GM21529 (cell line): ENCODE measurements around the gene SLC16A8.
"Not testable (repeated sequence)": the region's sequence is repeated elsewhere in the genome, so short reads cannot be mapped to it uniquely, and the experiment has no call there.

Source experiments
- ATAC-seq: cut with Tn5 transposase; IDR thresholded peaks from one replicate; pipeline ENCODE4 v1.9.1; 2021; ENCODE audit not compliant: unreplicated experiment

The SLC16A8 gene

DNA sequence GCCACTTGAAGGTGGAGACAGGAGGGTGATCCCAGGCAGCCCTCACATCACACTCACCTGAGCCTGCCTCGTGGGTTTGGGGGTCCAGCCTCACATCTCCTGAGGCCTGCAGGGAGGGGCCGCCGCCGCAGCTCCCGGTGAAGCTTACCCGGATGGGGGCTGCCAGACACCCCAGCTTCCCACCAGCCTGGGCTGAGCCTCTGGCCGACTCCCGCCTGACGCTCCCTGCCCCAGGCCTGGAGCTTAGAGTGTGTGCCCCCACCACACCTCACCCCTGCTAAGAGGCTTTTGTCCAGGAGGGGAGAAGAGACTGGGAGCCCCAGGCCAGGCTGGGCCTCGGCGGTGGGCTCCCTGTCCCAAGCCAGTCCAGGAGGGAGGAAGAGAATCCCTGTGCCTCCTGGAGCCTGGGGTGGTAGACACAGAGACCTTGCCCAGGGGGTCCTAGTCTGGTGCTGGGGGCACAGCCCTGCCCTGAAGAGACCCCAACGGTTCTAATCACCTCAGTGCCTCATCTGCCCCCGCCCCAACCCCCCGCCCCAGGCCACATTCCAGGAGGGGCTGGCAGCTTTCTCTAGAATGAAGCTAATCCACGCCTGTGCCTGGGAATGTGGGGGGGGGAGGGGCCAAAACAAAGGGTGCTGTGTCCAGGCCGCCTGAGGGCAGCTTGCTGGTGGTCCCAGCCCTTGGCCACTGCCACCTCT is at the start of gene SLC16A8:
Gene SLC16A8 (minus strand): TSS at position 254 of the 701 bp plus-strand sequence. CDS start 1,311 bp downstream, outside the sequence.
- ATAC-seq = no peak

DNA sequence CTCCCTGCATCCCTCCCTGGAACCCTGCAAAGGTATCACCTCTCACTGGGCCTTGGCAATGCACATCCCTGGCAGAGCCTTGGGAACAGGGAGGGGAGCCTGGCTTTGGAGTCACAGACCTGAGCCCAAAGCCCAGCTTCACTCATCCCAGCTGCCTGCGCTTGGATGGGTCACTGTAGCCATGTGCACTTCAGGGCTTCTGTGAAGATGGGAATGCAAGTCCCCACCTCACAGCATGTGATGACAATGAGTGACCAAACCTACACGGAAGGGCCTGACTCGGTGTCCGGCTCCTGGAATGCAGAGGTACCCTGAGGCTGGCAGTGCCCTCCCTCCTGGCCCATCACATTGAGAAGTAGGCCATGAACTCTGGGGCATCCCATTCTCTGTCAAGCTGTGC is 49.3 kb upstream of the SLC16A8 start:
- ATAC-seq = no peak

- no peak for ATAC-seq
Measured at GRCh38 chr22:38132794-38133193, 48.8 kb upstream of the SLC16A8 start.

DNA sequence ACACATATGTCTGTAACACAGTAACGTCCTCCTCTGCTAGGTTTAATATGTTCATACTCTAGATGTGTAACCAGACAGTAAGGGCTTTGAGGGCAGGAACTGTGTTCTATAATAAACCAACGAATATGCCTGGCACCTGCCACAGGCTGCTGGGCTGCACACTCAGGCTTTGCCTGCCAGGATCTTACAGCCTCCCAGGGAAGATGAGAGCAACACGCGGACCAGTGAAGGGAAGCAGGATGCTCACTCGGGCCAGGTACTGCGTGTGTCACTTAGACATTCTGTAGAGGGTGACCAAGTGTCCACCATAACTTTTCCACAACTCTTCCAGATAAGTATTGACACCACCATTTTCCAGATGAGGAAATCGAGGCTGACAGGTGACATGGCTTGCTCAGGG is 48.2 kb upstream of the SLC16A8 start:
- no peak for ATAC-seq

GRCh38 chr22:38131399-38131798 is 47.4 kb upstream of the SLC16A8 start:
- no peak for ATAC-seq

DNA sequence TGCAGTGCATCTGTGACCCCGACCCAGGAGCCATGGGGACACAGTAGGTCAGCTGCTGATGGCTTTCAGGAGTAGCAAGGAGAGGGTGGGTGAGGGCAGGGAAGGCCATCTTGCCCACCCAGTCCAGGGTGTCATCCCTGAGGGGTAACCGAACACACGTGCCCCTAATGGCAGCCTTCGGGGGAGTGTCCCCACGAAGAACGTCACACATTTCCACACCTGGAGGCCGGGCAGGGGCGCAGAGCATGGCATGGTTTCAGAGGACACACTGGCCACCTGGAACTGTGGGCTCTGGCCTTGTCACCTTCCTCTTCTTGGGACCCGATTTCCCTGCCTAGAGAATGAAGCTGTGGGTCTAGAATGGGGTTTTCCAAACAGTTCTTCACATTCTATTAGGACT is 45.9 kb upstream of the SLC16A8 start:
- ATAC-seq = no peak

DNA sequence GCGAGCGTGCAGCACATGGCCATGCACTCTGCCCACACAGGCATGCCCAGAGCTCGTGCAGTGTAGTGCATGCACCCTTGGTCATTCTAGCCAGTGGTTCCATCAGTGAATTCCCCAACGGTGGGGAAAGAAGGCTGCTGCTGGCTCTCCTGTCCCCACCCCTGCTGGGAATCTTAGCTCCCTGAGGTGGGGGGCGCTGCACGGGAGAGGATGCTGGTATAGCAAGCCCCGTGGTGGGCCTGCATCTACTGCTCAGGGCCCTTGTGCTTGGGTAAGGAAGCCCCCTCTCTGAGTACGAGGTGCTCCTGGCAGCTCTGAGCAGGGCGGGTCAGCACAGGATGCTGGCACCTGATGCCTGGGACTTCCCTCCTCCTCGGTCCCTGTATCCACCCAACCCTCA is 45.0 kb upstream of the SLC16A8 start:
- no peak for ATAC-seq

DNA sequence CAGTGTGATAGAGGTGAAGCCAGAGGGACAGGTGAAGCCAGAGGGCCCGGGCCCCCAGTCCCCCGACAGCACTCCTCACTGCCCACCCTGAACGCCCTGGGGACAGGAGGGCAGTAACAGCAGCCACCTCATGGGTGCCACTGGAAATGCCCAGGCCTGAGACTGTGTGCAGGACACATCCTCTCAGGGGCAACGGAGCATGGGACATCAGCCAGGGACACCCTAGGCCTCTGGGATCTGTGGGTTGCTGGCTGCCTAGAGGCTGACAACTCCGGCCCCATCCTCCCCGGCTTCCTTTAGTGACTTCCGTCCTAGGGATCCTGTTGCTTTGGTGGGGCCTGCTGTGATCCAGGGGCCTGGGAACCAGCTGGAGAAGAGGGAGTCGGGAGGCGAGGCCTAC is 43.9 kb upstream of the SLC16A8 start:
- ATAC-seq = no peak

DNA sequence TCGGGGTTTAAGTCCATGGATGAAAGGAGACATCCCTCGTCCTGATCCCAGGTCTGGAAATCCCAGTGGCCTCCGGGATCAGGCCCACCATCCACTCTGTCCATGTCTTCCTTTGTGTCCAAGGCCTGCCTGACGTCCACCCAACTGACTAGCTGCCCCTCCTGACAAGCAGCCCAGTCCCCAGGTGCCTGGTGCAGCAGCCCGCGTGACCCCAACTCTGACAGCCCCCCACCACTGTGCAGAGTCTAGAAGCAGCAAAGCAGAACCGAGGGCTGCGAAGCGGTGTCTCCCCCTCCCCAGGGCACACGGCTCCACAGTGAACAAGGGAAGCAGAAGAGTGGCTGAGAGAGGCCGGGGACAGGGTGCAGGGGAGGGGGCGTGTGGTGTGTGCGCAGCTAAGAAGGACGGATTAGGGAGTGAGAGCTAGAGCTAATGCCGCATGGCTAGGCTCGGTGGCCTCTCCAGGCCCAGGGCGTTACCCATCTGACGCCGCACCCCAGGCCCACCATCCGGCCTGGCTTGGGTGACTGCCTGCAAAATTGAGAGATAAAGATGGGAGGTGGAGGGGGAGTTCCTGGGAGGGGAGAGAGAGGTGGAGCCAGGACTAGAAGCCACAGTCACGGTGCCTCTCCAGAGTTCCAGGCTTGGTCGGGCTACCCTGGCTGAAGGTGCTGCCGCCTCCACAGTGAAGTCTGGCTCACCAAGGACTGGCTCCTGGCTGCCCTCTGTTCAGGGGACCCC is 43.1 kb upstream of the SLC16A8 start:
- ATAC-seq = no peak

DNA sequence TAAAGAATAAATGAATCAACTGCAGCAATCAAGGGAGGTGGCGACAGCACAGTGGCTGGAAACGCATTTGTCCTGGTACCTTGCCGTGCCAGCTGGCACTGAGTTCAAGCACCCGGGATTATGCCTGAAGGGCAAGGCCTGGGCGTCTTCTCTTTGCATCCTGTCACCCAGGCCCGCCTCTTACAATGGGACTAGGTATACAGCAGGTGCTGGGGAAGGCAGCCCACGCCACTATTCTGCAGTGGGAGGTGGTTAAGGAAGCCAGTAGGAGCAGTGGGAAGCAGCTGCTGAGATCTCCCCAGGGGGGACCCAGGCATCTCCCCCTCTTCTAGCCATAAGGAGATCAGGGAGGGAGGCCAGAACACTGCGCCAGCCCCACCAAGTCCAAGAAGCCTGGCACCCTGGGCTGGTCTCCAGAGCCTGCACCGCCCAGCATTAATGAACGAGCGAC is 41.8 kb upstream of the SLC16A8 start:
- ATAC-seq = no peak

- ATAC-seq = no peak
Measured at GRCh38 chr22:38125038-38125610, 41.1 kb upstream of the SLC16A8 start.

GRCh38 chr22:38124236-38124974 is 40.4 kb upstream of the SLC16A8 start:
- ATAC-seq = no peak

GRCh38 chr22:38122616-38123015 is 38.6 kb upstream of the SLC16A8 start:
- ATAC-seq = no peak

DNA sequence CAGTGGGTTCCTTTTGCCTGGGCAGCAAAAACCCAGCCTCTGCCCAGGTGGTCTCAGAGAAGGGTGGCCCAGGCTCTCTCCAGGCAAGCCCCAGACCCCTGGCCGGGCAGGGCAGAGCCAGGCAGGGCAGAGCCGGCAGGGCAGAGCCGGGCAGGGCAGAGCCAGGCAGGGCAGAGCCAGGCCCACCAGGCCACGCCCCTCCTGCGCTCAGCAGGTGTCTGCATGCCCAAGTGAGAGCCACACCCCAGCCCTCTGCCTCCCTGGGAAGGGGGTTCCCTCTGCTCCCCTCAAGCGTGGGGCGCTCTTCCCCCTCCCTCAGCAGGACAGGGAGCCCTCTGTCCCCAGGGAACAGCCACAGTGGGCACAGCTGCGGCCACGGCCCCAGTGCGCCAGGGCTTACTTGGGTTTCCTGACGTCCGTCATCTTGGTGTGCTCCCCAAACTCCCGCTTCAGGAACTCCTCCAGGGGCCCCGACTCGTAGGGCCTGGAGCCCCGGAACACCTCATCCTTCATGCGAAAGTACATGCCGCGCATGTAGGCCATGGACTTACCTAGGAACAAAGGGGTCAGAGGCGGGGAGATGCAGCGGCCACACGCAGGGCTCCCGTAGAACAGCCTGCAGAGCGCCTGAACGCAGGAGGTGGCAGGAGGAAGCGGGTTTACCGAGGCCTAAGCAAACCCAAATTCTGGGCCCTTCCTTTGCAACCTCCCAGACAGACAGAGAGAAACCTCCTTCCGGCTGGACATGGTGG is 36.6 kb upstream of the SLC16A8 start:
- ATAC-seq = no peak

GRCh38 chr22:38118747-38119146 is 34.8 kb upstream of the SLC16A8 start:
- not testable (repeated sequence) for ATAC-seq

GRCh38 chr22:38118182-38118581 is 34.2 kb upstream of the SLC16A8 start:
- no peak for ATAC-seq

DNA sequence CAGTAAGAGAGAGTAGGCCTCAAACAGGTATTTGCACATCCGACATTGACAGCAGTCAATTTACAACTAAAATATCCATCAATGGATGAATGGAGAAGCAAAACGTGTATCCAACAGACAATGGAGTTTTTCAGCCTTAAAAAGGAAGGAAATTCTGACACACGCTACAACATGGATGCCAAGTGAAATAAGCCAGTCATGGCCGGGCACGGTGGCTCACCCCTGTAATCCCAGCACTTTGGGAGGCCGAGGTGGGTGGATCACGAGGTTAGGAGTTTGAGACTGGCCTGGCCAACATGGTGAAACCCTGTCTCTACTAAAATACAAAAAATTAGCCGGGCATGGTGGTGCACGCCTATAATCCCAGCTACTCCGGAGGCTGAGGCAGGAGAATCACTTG is 33.6 kb upstream of the SLC16A8 start:
- not testable (repeated sequence) for ATAC-seq

GRCh38 chr22:38115423-38116205 is 31.6 kb upstream of the SLC16A8 start:
- ATAC-seq = no peak

GRCh38 chr22:38114484-38115398 is 30.8 kb upstream of the SLC16A8 start:
- ATAC-seq = no peak
